PC-9 (cell line): ENCODE results near the gene JMJD8. TPM values are rescaled to one million over a fixed set of nuclear protein-coding genes. Genes with fewer than 3 reads are reported as not detected.
"Not testable (repeated sequence)": the region's sequence is repeated elsewhere in the genome, so short reads cannot be mapped to it uniquely, and the experiment has no call there.

Source experiments
- BruUV-seq: library from RNA; stranded (reverse); fragments of 400-500 nt; replicated peaks from 2 replicates; lab custom pipeline; 2021; lab: Mats Ljungman, UMichigan
- CTCF ChIA-PET: fragments of 300-600 bp; sonication (Branson Sonifier 250); formaldehyde crosslinking; loops from one replicate; lab custom pipeline; 2022; ENCODE audit warnings: antibody characterized with exemption; lab: Charles Lee
- POLR2A ChIA-PET: fragments of 300-600 bp; sonication (Branson Sonifier 250); formaldehyde crosslinking; loops from one replicate; lab custom pipeline; 2022; ENCODE audit warnings: antibody characterized with exemption; ENCODE audit not compliant: unreplicated experiment; lab: Charles Lee
- DNase-seq, 2 experiments: peaks; one replicate each; pipeline versions ENCODE4 v3.0.0 to v3.0.0-alpha.2; 2015 to 2022; ENCODE audit warnings: mixed read lengths in 1 of 2
- H2AFZ ChIP-seq: fragments of 200-600 bp; sonication (generic); 2 replicates; pipeline ENCODE4 v1.8.1; 2017; ENCODE audit warnings: antibody characterized with exemption
- H3F3A ChIP-seq: fragments of 200-600 bp; sonication (generic); 2 replicates; pipeline ENCODE4 v1.8.1; 2017; ENCODE audit warnings: antibody characterized with exemption, mild to moderate bottlenecking, low read depth; ENCODE audit not compliant: insufficient read depth
- H3K27ac ChIP-seq: fragments of 200-600 bp; sonication (generic); 2 replicates; pipeline ENCODE4 v1.6.1; 2016; ENCODE audit warnings: mixed run types
- H3K27me3 ChIP-seq: fragments of 200-600 bp; sonication (generic); 2 replicates; pipeline ENCODE4 v1.6.1; 2016; ENCODE audit warnings: low read depth, mixed run types; ENCODE audit not compliant: insufficient read depth
- H3K36me3 ChIP-seq: fragments of 200-600 bp; sonication (generic); 2 replicates; pipeline ENCODE4 v1.6.1; 2016; ENCODE audit warnings: low read depth, mixed run types
- H3K4me1 ChIP-seq: fragments of 200-600 bp; sonication (generic); replicated peaks from 2 replicates; pipeline ENCODE4 v1.6.1; 2016; ENCODE audit warnings: mixed run types; ENCODE audit not compliant: insufficient read depth
- H3K4me2 ChIP-seq: fragments of 200-600 bp; sonication (generic); 2 replicates; pipeline ENCODE4 v1.6.1; 2017; ENCODE audit warnings: mixed run types
- H3K4me3 ChIP-seq: fragments of 200-600 bp; sonication (generic); 2 replicates; pipeline ENCODE4 v1.6.1; 2016; ENCODE audit warnings: mixed run types
- H3K79me2 ChIP-seq: fragments of 200-600 bp; sonication (generic); 2 replicates; pipeline ENCODE4 v1.6.1; 2017; ENCODE audit warnings: low read depth, mixed run types
- H3K9me2 ChIP-seq: fragments of 200-600 bp; sonication (generic); 2 replicates; pipeline ENCODE4 v1.8.1; 2017; ENCODE audit warnings: mild to moderate bottlenecking; ENCODE audit not compliant: insufficient read depth
- H3K9me3 ChIP-seq: fragments of 200-600 bp; sonication (generic); 2 replicates; pipeline ENCODE4 v1.8.1; 2016; ENCODE audit warnings: low read depth; ENCODE audit not compliant: insufficient read depth
- H4K20me1 ChIP-seq: fragments of 200-600 bp; sonication (generic); 2 replicates; pipeline ENCODE4 v1.8.1; 2017; ENCODE audit not compliant: insufficient read depth
- EZH2 ChIP-seq: fragments of 200-600 bp; sonication (generic); IDR thresholded peaks from 2 replicates; pipeline ENCODE4 v1.8.0; 2017; ENCODE audit warnings: antibody characterized with exemption, low read depth
- intact Hi-C: fragments of 100-400 bp; cut with micrococcal nuclease; formaldehyde crosslinking; loops from one replicate; pipeline ENCODE4 v1.10.0; 2022; ENCODE audit not compliant: unreplicated experiment
- total RNA-seq: library from RNA; stranded (reverse); gene quantifications from 2 replicates; pipeline ENCODE4 v1.2.3, GENCODE V29; 2021
- TF ChIP-seq, protein P1 (sequence below): fragments of 200-600 bp; sonication (generic); conservative IDR thresholded peaks from 2 replicates; pipeline ENCODE4 v1.6.1; 2017; ENCODE audit warnings: mixed run types, antibody characterized with exemption, mild to moderate bottlenecking, moderate library complexity

Gene JMJD8
- total RNA-seq, 1 experiment from 2014 or later, result 57.4 TPM

DNA sequence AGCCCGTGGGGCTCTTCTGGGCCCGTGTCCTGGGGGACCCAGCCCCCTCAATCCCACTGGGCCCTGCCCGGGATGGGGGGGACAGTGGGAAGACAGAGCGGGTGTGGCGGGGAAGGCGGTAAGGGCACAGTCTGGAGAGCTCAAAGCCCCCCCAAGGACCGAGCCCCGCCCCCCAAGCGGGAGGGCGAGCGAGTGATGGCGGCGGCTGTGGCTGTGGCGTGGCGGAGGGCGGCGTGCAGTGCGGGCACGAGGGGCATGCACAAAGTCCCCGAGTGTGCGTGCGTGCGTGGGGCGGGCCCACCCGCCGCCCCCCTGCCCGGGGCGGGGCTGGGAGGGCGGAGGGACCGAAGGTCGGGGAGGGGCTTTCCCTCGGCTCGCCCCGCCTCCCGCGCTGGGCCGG, 9.6 kb upstream of the JMJD8 start:
- ChIA-PET CTCF (no interaction called here), POLR2A (no interaction called here)
- Histone ChIP-seq H3F3A (peaks cover 22% of the 10 kb centered on the region), H4K20me1 (no peaks in the 10 kb centered on the region), H2AFZ (no peak overlapping the region), H3K27me3 (no peaks in the 10 kb centered on the region), H3K4me2 (no peak overlapping the region), H3K4me1 (peaks cover 18% of the 10 kb centered on the region), H3K4me3 (no peak overlapping the region), H3K79me2 (peaks cover 11% of the 10 kb centered on the region), H3K36me3 (no peaks in the 10 kb centered on the region), H3K27ac (no peak overlapping the region), H3K9me2 (no peaks in the 10 kb centered on the region), H3K9me3 (no peaks in the 10 kb centered on the region)
- no peak for DNase-seq
- intact Hi-C loops, result no loop called here
- BruUV-seq, result no TSS peak
- TF ChIP-seq, protein P1, sequence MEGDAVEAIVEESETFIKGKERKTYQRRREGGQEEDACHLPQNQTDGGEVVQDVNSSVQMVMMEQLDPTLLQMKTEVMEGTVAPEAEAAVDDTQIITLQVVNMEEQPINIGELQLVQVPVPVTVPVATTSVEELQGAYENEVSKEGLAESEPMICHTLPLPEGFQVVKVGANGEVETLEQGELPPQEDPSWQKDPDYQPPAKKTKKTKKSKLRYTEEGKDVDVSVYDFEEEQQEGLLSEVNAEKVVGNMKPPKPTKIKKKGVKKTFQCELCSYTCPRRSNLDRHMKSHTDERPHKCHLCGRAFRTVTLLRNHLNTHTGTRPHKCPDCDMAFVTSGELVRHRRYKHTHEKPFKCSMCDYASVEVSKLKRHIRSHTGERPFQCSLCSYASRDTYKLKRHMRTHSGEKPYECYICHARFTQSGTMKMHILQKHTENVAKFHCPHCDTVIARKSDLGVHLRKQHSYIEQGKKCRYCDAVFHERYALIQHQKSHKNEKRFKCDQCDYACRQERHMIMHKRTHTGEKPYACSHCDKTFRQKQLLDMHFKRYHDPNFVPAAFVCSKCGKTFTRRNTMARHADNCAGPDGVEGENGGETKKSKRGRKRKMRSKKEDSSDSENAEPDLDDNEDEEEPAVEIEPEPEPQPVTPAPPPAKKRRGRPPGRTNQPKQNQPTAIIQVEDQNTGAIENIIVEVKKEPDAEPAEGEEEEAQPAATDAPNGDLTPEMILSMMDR, result no peak
- no peak for TF ChIP-seq EZH2

DNA sequence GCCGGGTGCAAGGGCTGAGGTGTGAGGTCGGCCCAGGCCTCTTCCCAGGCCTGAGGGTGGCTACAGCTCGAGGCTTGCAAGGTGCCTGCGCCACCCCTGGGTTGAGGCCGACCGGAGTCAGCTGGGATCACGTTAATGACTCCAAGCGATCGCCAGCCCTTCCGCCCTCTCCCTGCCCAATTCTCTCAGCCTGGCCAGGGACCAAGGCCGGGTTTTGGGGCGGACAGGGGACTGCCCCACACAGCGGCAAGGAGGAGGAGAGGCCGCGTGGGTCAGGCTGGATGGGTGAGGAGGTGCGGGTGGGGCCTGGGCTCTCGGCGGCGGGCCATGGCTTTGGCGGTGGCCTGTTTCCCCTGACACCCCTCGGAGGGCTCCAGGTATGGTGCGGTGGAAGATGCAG, 9.2 kb upstream of the JMJD8 start:
- H3K36me3 ChIP-seq, result no peaks in the 10 kb centered on the region
- intact Hi-C loops, result no loop called here
- ChIA-PET POLR2A (no interaction called here), CTCF (no interaction called here)
- no peak overlapping the region for H3K27ac ChIP-seq
- peaks cover 13% of the 10 kb centered on the region for H3K79me2 ChIP-seq
- peaks cover 18% of the 10 kb centered on the region for H3K4me1 ChIP-seq
- H4K20me1 ChIP-seq, result no peaks in the 10 kb centered on the region
- H3K4me2 ChIP-seq, result no peak overlapping the region
- no TSS peak for BruUV-seq
- no peaks in the 10 kb centered on the region for H3K9me2 ChIP-seq
- no peak overlapping the region for H3K4me3 ChIP-seq
- peaks cover 22% of the 10 kb centered on the region for H3F3A ChIP-seq
- no peak for DNase-seq
- H2AFZ ChIP-seq, result no peak overlapping the region
- no peaks in the 10 kb centered on the region for H3K27me3 ChIP-seq
- H3K9me3 ChIP-seq, result no peaks in the 10 kb centered on the region
- no peak for TF ChIP-seq EZH2
- TF ChIP-seq, protein P1, result no peak

DNA sequence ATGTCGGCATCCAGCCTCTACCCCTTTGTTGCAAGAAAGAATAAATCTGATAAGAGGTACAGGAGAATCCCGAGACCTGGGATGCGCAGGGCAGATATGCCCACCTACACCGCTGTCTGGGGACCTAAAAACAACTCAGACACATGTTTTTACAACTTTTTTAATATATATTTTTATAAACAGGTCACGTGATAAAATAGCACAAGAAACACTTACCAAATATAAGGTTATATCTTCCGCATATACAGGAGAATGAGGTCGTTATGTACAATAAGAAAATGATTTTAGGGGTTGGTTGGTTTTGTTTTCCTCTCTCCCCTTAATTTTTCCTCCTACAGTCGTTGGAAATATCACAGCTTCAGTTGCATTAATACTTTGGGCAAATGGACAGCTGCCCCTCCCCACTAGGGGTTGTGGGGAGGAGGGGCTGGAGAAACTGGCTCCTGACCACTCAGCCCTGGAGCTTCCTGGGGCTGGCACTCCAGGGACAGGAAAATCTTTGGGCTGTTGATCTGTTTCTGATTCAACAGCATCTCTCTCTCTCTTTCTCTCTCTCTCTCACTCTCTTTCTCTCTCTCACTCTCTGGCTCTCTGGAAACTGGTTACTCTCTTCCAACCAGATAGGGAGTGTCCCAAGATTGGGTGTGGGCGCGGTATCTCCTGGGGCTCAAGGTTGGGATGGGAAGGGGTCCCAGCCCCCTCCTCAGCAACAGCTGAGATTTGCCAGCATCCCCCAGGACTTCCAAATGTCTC, 8.4 kb upstream of the JMJD8 start:
- Histone ChIP-seq H3K9me3 (no peaks in the 10 kb centered on the region), H3K36me3 (no peaks in the 10 kb centered on the region), H4K20me1 (no peaks in the 10 kb centered on the region; the same call in 1 of the 2 replicates), H3K27me3 (no peaks in the 10 kb centered on the region), H3F3A (peaks cover 27% of the 10 kb centered on the region), H3K4me1 (peaks cover 18% of the 10 kb centered on the region), H3K79me2 (peaks cover 13% of the 10 kb centered on the region), H3K9me2 (no peaks in the 10 kb centered on the region), H3K27ac (no peak overlapping the region), H2AFZ (no peak overlapping the region), H3K4me3 (no peak overlapping the region), H3K4me2 (no peak overlapping the region)
- intact Hi-C loops, result no loop called here
- no peak for TF ChIP-seq EZH2
- TF ChIP-seq, protein P1, result no peak
- ChIA-PET POLR2A (no interaction called here), CTCF (no interaction called here)
- DNase-seq, result no peak
- BruUV-seq, result no TSS peak

DNA sequence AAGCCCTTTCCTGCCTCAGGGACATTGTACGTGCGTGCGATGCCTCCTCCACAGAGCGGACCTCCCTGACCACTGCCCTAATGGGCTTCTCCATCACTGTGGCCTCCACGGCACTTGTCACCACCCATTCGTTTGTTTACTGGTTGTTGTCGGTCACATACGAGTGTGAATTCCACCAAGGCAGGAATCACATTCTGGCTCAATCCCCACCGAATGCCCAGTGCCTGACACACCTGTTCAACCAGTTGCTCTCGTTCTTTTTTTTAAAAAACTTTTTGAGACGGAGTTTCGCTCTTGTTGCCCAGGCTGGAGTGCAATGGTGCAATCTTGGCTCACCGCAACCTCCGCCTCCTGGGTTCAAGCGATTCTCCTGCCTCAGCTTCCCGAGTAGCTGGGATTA, 7.1 kb upstream of the JMJD8 start:
- H3K36me3 ChIP-seq, H3K27me3 ChIP-seq, H2AFZ ChIP-seq, H4K20me1 ChIP-seq, intact Hi-C loops, BruUV-seq, H3K9me2 ChIP-seq, H3K9me3 ChIP-seq, CTCF ChIA-PET, H3K27ac ChIP-seq: not testable (repeated sequence)
- peak in 1 of 2 experiments; percentile 63 for DNase-seq
- peaks cover 27% of the 10 kb centered on the region for H3F3A ChIP-seq
- 0 out of 2 replicates have a peak overlapping the region, but pooled peaks have one; percentile 99 for H3K4me3 ChIP-seq
- POLR2A ChIA-PET, result interaction anchor here (0.7 kb wide), 1 partner anchor 306 kb away, joined by 7 read pairs; no protein-coding TSS in a partner anchor
- H3K79me2 ChIP-seq, result peaks cover 13% of the 10 kb centered on the region
- H3K4me2 ChIP-seq, result peak overlapping the region; percentile 97
- H3K4me1 ChIP-seq, result peaks cover 18% of the 10 kb centered on the region
